GM19468 (cell line): ENCODE results near the gene CTSE.

Experiments
- ATAC-seq: cut with Tn5 transposase; IDR thresholded peaks from one replicate; pipeline ENCODE4 v1.9.1; 2021; ENCODE audit warnings: mild to moderate bottlenecking, moderate library complexity, moderate number of reproducible peaks; ENCODE audit not compliant: unreplicated experiment; ENCODE audit errors: extremely low read depth

CTSE gene

DNA sequence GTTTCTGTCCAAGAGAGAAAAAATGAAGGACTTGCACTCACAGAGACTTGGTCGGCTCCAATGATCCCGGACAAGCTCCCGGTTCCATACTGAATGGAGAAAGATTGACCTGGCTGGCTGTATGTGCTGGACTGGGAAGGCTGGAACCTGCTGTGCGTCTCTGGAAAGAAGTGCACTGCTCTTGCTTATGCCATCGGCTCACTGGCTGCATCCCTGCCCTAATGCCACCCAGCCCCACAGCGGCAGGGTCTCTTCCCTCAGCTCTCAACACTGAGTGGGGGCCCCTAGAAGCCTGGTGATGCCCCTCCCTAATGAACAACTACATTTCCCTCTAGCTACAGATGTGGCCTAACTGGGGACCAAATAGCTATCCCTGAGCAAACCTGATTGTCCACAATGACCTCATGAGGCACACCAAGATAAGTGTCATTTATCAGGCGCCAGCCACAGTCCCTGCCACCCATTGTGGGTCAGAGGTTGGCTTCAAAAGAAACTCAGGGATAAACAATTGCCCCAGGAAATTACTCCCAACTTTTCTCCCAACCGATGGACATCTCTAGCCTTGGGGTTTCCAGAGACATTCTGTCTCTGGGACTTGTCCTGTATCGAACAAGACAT, 2.6 kb downstream of the CTSE start:
- no peak for ATAC-seq

DNA sequence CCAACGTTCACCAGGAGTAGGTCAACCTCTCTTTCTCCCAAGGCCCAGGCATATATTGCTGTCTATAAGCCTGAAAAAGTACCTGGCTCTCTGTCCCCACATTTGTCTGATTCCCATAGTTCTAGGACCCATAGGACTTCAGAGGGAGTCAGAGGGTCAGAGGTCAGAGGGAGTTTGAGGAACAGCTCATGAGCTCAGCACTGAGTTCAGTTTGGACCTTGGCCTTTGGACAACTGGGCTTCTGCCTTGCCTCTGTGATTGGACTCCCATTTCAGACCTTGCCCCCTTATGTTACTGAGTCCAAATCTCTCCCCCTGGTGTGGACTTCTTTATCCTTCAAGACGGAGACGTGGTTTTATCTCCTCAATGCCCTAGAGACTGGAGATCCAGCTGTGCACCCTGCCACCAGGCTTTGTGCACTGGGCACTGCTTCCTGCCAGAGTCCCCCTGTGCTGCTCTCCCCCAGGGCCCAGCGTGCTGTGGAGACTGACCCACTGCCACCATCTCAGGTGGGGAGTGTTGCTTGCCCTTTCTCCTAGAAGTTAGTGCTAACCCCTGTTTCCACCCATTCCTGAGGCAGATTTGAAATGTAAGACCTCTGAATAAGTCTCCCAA, 3.2 kb downstream of the CTSE start:
- no peak for ATAC-seq

GRCh38 chr1:206015071-206015470, 8.6 kb downstream of the CTSE start:
- no peak for ATAC-seq

GRCh38 chr1:206014601-206015000, 9.1 kb downstream of the CTSE start:
- ATAC-seq, result no peak

- ATAC-seq, result no peak
Measured at GRCh38 chr1:206013026-206013795, 10.5 kb downstream of the CTSE start.

- peak; percentile 88 for ATAC-seq
Measured at GRCh38 chr1:206012086-206012859, 11.4 kb downstream of the CTSE start.

DNA sequence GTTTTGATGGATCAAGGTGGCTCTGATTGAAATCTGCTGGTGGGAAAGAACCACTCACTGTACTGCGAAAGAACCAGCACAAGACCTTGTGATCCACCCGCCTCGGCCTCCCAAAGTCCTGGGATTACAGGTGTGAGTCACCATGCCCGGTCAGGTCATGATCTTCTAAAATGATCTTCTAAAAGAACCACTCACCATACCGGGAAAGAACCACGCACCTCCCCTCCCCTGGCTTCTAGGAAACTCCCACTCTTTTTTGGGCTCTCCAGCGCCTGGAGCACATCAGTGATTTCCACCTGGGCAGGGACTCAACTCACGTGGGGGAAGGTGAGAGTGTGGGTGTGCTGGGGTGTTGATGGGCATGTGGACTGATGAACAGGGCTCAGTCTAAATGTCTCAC, 12.6 kb downstream of the CTSE start:
- no peak for ATAC-seq

- ATAC-seq, result no peak
Measured at GRCh38 chr1:206010060-206010459, 13.6 kb downstream of the CTSE start.

- no peak for ATAC-seq
Measured at GRCh38 chr1:206006946-206007345, 16.7 kb downstream of the CTSE start.

GRCh38 chr1:206005778-206006180, 17.9 kb downstream of the CTSE start:
- no peak for ATAC-seq

DNA sequence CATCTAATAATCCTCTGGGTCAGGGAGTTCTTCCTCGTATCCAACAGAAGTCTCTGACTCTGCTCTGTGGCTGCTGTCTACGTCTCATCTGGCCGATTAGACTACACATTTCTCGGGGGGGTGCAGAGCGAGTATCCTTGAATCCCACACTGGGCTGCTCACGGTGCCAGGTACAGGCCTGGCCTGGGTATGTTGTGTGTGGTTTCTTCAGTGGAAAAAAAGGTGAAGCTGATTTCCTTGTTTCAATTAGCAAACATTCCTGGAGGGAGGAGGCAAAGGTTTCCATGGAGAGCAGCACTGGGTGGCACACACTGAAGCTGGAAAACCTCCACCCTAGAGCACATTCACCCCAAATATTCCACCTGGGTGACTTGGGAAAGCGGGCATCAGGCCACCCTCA, 18.5 kb downstream of the CTSE start:
- no peak for ATAC-seq

DNA sequence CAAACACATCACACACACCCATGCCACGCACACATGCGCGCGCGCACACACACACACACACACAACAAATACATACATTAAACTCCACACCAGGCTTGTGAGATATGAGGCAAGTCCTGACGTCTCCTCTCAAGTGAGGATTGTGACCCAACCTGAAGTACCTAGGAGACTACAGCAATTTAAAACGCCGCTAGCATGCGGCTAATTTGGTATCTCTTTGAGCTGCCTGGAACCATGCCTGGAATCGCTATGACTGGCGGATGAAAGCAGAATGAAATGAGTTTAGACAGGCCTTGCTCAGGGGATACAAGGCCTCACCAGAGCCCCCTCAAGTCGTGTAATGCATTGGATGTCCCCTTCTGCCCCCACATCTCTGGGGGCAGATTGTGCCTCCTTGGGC, 18.9 kb downstream of the CTSE start:
- ATAC-seq, result no peak

DNA sequence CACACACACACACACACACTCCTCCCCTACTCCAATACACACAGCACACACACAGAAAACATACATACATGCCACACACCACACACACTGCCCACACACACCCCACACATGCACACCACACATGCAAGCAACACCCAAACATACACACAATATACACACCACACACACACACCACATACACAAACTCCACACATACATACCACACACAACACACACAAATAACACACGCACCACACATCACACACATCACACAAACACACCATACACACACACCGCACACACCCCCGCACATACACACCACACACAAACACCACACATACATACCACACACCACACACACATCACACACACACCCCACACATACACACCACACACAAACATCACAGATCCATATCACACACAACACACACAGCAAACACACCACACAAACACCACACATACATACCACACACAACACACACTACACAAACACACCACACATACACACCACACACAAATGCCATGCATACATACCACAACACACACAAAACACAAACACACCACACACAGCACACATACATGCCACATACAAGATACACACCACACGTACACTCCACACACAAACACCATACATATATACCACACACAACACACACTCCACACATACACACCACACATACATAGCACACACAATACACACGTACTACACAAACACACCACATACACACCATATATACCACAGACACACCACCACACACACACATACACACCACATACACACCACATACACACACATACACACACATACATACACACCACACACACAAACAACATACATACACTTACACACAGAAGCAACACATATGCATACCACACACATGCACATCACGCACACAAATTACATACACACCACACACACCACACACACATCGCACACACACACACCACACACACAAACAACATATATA, 19.6 kb downstream of the CTSE start:
- no peak for ATAC-seq

DNA sequence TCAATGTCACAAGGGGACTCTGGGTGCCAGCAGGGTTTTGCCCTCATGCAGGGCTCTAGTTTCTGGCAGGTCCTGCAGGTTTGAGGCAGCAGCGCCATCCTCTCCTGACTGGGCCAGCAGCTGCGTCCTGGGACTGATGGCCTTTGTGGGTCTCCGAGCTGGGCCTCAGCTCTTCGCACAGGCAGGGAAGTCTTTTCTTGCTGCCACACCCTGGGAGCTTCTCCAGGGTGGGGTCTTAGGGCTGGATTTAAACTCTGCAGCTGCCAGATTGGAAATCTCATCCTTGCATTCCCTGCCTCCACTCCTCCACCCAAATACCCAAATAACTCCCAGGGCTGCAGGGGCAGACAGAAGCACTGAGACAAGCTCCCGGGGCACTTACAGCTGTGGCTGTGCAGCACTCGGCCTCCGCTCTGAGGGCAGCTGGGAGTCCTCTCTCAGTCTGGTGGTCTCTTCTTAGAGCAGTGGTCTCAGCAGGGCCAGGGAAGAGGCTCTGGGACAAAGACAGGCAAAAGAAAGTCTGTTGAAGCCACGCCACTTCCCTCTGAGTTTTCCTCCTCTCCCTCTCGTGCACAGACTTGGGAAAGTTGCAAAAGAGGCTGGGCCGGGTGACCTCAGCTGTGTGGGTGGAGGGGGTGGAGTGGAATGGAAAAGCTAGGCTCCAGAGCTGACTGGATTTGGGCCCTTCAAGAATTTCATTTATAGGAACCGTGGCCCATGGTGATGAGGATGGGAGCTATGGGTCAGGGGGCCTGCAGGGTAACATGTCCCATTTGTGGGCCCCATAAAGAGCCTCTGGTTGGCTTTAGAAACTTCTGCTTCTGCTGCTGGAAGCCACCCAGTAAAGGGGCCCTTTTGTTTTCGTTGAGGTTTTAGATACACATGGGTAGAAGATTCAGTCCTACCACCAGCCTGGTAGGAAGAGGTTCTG, 20.6 kb downstream of the CTSE start, which contains the start of gene RAB7B:
TSS of gene RAB7B (minus strand) at position 525 of the 931 bp plus-strand sequence. CDS start 9,260 bp downstream, outside the sequence.
- no peak for ATAC-seq

GRCh38 chr1:206002160-206002559, 21.5 kb downstream of the CTSE start:
- ATAC-seq, result no peak

GRCh38 chr1:206001476-206001888, 22.2 kb downstream of the CTSE start:
- no peak for ATAC-seq

DNA sequence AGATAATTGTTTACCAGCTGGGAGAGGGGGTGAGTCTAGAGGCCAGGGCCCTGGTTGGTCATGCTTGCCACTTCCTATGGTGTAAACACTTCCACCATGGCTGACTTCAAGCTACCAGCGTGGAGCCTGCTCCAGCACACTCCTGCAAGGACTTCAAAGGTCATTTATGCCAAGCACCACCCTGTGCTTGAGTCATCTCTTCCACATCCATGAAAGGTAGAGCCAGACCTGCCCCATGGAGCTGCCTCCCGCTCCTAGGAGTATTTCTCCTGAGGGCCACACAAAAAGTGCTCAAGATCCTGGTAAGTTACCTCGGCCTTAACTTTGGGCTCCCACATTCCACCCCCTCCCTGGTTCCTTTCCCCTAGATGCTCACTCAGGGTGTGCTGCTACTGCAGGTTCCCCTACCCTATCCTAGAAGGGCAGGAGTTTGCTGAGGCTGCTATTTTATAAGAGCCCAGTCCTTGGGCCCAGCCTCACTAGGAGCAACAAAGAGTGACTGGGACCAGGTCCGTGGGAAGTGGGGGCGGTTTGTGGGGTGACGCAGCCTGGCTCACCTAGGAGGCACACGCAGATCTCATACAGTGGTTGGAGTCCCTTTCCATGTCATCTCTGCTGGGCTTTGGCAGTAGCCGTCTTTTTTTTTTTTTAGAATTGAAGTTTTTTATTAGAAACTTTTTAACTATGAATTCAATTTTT, 22.9 kb downstream of the CTSE start:
- ATAC-seq, result no peak
